GM12878 (cell line): Measurements from ENCODE around the gene SLC37A2. TPM values are rescaled to one million over a fixed set of nuclear protein-coding genes. Genes with fewer than 3 reads are reported as not detected.

Source experiments
- ATAC-seq: fragments of 200-7000 bp; cut with Tn5 transposase; 3 replicates; pipeline ENCODE4 v1.9.1; 2020; ENCODE audit warnings: mild to moderate bottlenecking, moderate library complexity
- BruUV-seq: library from RNA; stranded (reverse); fragments of 400-500 nt; replicated peaks from 2 replicates; lab custom pipeline; 2021; lab: Mats Ljungman, UMichigan
- CTCF ChIA-PET: fragments of 300-600 bp; sonication (Branson Sonifier 250); formaldehyde crosslinking; extraction: SDS; loops from one replicate; lab custom pipeline; 2021; ENCODE audit warnings: inconsistent platforms; lab: Yijun Ruan, JAX
- POLR2A ChIA-PET: fragments of 350-600 bp; formaldehyde crosslinking; extraction: SDS; loops from one replicate; lab custom pipeline; 2021; ENCODE audit warnings: inconsistent platforms; lab: Charles Lee
- RAD21 ChIA-PET: fragments of 300-600 bp; sonication (Branson Sonifier 250); formaldehyde crosslinking; loops from one replicate; lab custom pipeline; 2023; ENCODE audit warnings: antibody characterized with exemption; ENCODE audit not compliant: unreplicated experiment; lab: Charles Lee
- SMC1A ChIA-PET: fragments of 300-600 bp; sonication (Branson Sonifier 250); formaldehyde crosslinking; loops from one replicate; lab custom pipeline; 2023; ENCODE audit not compliant: unreplicated experiment, uncharacterized antibody; lab: Charles Lee
- DNase-seq: peaks from one replicate; pipeline ENCODE4 v3.0.0-alpha.2; 2011; ENCODE audit warnings: low read depth, low spot score
- FAIRE-seq: peaks from 3 replicates; lab custom pipeline; 2011; peaks lifted over from hg19 to GRCh38; lab: Jason Lieb, UNC
- H2AFZ ChIP-seq: 2 replicates; pipeline ENCODE4 v1.6.0; 2011; ENCODE audit warnings: low read depth, low read length, control low read depth; ENCODE audit not compliant: control insufficient read depth
- H3K27ac ChIP-seq: 2 replicates; pipeline ENCODE4 v1.5.1; 2011; ENCODE audit warnings: control low read depth; ENCODE audit not compliant: control insufficient read depth, insufficient read depth
- H3K27me3 ChIP-seq, 2 experiments: replicated peaks in 1 of 2; 2 replicates each; pipeline versions ENCODE4 v1.6.0 to v1.6.1; 2011; ENCODE audit warnings: low read length in 1 of 2; ENCODE audit not compliant: control insufficient read depth in 2 of 2, insufficient read depth in 2 of 2
- H3K36me3 ChIP-seq, 2 experiments: 2 replicates each; pipeline ENCODE4 v1.5.1; 2011; ENCODE audit warnings: low read length in 1 of 2; ENCODE audit not compliant: control insufficient read depth in 2 of 2, insufficient read depth in 2 of 2
- H3K4me1 ChIP-seq: 2 replicates; pipeline ENCODE4 v1.6.1; 2011; ENCODE audit warnings: mild to moderate bottlenecking, low read length, moderate library complexity, mixed read lengths; ENCODE audit not compliant: control insufficient read depth, insufficient read depth
- H3K4me2 ChIP-seq: 2 replicates; pipeline ENCODE4 v1.6.0; 2011; ENCODE audit warnings: control low read depth; ENCODE audit not compliant: control insufficient read depth, insufficient read depth
- H3K4me3 ChIP-seq: fragments of 200-600 bp; sonication (generic); 2 replicates; pipeline ENCODE4 v1.5.1; 2016
- H3K79me2 ChIP-seq: 2 replicates; pipeline ENCODE4 v1.6.0; 2011; ENCODE audit warnings: low read length; ENCODE audit not compliant: control insufficient read depth, insufficient read depth
- H3K9ac ChIP-seq: 2 replicates; pipeline ENCODE4 v1.8.0; 2011; ENCODE audit warnings: low read length, control low read depth, mixed read lengths; ENCODE audit not compliant: control insufficient read depth, insufficient read depth
- H3K9me3 ChIP-seq: replicated peaks from 3 replicates; pipeline ENCODE4 v1.5.1; 2011; ENCODE audit warnings: mild to moderate bottlenecking, low read length; ENCODE audit not compliant: control insufficient read depth, insufficient read depth
- H4K20me1 ChIP-seq: 2 replicates; pipeline ENCODE4 v1.6.0; 2011; ENCODE audit not compliant: control insufficient read depth, insufficient read depth
- BMI1 ChIP-seq: fragments of 450-650 bp; IDR thresholded peaks from 2 replicates; pipeline ENCODE4 v1.6.1; 2016; ENCODE audit warnings: mild to moderate bottlenecking, moderate library complexity, borderline replicate concordance
- HDAC2 ChIP-seq: fragments of 200-600 bp; sonication (generic); IDR thresholded peaks from 2 replicates; pipeline ENCODE4 v1.6.1; 2017
- MEF2A ChIP-seq: IDR thresholded peaks from 2 replicates; pipeline ENCODE4 v1.6.1; 2011; ENCODE audit warnings: low read depth, mild to moderate bottlenecking, low read length, moderate library complexity; ENCODE audit not compliant: insufficient read depth
- SIN3A ChIP-seq: IDR thresholded peaks from 2 replicates; pipeline ENCODE4 v1.6.1; 2012; ENCODE audit warnings: low read depth, low read length, improper control_type of control experiment
- SMAD5 ChIP-seq: IDR thresholded peaks from 2 replicates; pipeline ENCODE4 v1.6.1; 2016; ENCODE audit warnings: antibody characterized with exemption, low read depth
- ZNF207 ChIP-seq: fragments of 450-650 bp; IDR thresholded peaks from 2 replicates; pipeline ENCODE4 v1.6.1; 2014; ENCODE audit warnings: antibody characterized with exemption, mild to moderate bottlenecking, borderline replicate concordance
- ZNF24 ChIP-seq: fragments of 450-650 bp; IDR thresholded peaks from 2 replicates; pipeline ENCODE4 v1.6.1; 2017; ENCODE audit warnings: antibody characterized with exemption, mild to moderate bottlenecking
- ZNF274 ChIP-seq: IDR thresholded peaks from one replicate; pipeline ENCODE4 v1.8.0; 2011; ENCODE audit not compliant: insufficient read length, insufficient read depth
- WGBS: methylation state at CpG from one replicate; pipeline ENCODE4 v1.1.6; 2016; ENCODE audit warnings: low lambda C conversion rate; ENCODE audit not compliant: insufficient replicate concordance, insufficient coverage; ENCODE audit errors: missing lambda C conversion rate; 5-methylcytosine and 5-hydroxymethylcytosine counted together
- in situ Hi-C: fragments of 300-500 bp; cut with MboI; formaldehyde crosslinking; loops from 9 replicates; pipeline ENCODE4 v1.14.3; 2018; ENCODE audit warnings: mixed read lengths
- intact Hi-C: fragments of 100-400 bp; cut with micrococcal nuclease; formaldehyde crosslinking; loops from one replicate; pipeline ENCODE4 v1.14.2; 2022; ENCODE audit not compliant: unreplicated experiment
- polyA plus RNA-seq, 11 experiments: library from polyadenylated mRNA; depleted of rRNA in 4 of 11; unstranded in 6 of 11; stranded (reverse) in 5 of 11; fragments of >200 nt; fragmentation: Nextera tagmentation in 4 of 11; fragmentation: Illumina TruSeq in 1 of 11; extraction: Ambion mirVana in 4 of 11; extraction: Trizol in 1 of 11; gene quantifications; 1 replicate in 1 of 11; 2 replicates in 10 of 11; pipeline versions ENCODE4 v1.2.1 to v1.2.3, GENCODE V29; 2011 to 2016; ENCODE audit warnings: inconsistent platforms in 2 of 11, missing spikeins in 2 of 11, low read depth in 1 of 11
- total RNA-seq, 4 experiments: library from RNA; depleted of rRNA in 3 of 4; stranded (reverse); fragments of >200 nt in 3 of 4; fragmentation: Illumina TruSeq in 1 of 4; extraction: Trizol in 1 of 4; gene quantifications; 2 replicates each; pipeline versions ENCODE4 v1.2.1 to v1.2.3, GENCODE V29; 2013 to 2021
- TF ChIP-seq, protein P1 (sequence below): fragments of 450-650 bp; IDR thresholded peaks from 2 replicates; pipeline ENCODE4 v1.6.1; 2017; ENCODE audit warnings: mild to moderate bottlenecking, moderate library complexity

The SLC37A2 gene
- total and polyA plus RNA-seq, 10 of the 15 experiments (the other 5 are each of a cell fraction or from before 2014, with no cell fraction given) = 0.26 to 9.8 (median 2.0) TPM

DNA sequence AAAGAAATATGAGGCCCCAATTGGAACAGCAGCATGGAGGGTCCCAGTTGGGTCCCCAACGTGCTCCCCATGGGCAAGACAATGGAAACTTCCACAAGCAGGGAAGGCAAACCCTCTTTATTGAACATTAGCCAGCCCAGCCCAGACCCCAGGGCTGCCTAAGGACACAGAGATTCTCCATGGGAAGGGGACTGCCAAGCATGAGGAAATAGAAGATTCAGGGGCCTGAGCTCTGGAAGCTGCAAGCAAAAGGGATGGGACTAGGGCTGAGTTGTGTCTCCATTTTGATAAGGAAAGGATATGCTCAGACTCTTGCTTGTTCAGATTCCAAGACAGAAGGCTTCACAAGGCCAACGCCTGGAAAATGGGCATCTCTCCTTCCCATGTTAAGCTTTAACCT is 25.0 kb downstream of the SLC37A2 start:
- no peaks in the 10 kb centered on the region for H3K9me3 ChIP-seq

More for the DNA sequence above, 25.0 kb downstream of the SLC37A2 start:
- intact Hi-C loops (no loop called here), in situ Hi-C loops (no loop called here)
- no peak overlapping the region for H3K4me3 ChIP-seq
- no peaks in the 10 kb centered on the region for H3K4me1 ChIP-seq
- DNase-seq = no peak
- H3K79me2 ChIP-seq = no peaks in the 10 kb centered on the region
- ATAC-seq = no peak
- 49% methylated on average over 2 of the region's 2 CpGs for WGBS
- H3K27ac ChIP-seq = no peak overlapping the region
- H3K36me3 ChIP-seq = peaks cover 0 to 2% of the 10 kb centered on the region in 2 experiments; a peak in 1 of 4 replicates
- FAIRE-seq = no peak
- H2AFZ ChIP-seq = no peak overlapping the region
- no peaks in the 10 kb centered on the region for H4K20me1 ChIP-seq
- no peak overlapping the region for H3K9ac ChIP-seq
- no TSS peak for BruUV-seq
- POLR2A ChIA-PET = no interaction called here
- TF ChIP-seq BMI1 (no peak), ZNF274 (no peak), SMAD5 (no peak), MEF2A (no peak), SIN3A (no peak), HDAC2 (no peak), ZNF207 (no peak), ZNF24 (no peak)
- TF ChIP-seq, protein P1, sequence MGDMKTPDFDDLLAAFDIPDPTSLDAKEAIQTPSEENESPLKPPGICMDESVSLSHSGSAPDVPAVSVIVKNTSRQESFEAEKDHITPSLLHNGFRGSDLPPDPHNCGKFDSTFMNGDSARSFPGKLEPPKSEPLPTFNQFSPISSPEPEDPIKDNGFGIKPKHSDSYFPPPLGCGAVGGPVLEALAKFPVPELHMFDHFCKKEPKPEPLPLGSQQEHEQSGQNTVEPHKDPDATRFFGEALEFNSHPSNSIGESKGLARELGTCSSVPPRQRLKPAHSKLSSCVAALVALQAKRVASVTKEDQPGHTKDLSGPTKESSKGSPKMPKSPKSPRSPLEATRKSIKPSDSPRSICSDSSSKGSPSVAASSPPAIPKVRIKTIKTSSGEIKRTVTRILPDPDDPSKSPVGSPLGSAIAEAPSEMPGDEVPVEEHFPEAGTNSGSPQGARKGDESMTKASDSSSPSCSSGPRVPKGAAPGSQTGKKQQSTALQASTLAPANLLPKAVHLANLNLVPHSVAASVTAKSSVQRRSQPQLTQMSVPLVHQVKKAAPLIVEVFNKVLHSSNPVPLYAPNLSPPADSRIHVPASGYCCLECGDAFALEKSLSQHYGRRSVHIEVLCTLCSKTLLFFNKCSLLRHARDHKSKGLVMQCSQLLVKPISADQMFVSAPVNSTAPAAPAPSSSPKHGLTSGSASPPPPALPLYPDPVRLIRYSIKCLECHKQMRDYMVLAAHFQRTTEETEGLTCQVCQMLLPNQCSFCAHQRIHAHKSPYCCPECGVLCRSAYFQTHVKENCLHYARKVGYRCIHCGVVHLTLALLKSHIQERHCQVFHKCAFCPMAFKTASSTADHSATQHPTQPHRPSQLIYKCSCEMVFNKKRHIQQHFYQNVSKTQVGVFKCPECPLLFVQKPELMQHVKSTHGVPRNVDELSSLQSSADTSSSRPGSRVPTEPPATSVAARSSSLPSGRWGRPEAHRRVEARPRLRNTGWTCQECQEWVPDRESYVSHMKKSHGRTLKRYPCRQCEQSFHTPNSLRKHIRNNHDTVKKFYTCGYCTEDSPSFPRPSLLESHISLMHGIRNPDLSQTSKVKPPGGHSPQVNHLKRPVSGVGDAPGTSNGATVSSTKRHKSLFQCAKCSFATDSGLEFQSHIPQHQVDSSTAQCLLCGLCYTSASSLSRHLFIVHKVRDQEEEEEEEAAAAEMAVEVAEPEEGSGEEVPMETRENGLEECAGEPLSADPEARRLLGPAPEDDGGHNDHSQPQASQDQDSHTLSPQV = no peak
- H3K4me2 ChIP-seq = no peak overlapping the region
- SMC1A ChIA-PET = interaction anchor here (1.3 to 1.7 kb wide), 2 partner anchors 16 to 37 kb away, joined by 3 to 6 read pairs; no protein-coding TSS in a partner anchor
- RAD21 ChIA-PET = no interaction called here
- no peaks in the 10 kb centered on the region for H3K27me3 ChIP-seq
- CTCF ChIA-PET = interaction anchor here (0.7 to 7.4 kb wide), 5 partner anchors 18 to 127 kb away, joined by 3 to 100 read pairs (median 4); no protein-coding TSS in a partner anchor
